Smooth muscle cell (in vitro differentiated cells): ENCODE data around the gene IST1. TPM values are rescaled to one million over a fixed set of nuclear protein-coding genes. Genes with fewer than 3 reads are reported as not detected.

Source experiments
- DNase-seq: peaks from one replicate; lab custom pipeline; 2025; ENCODE audit not compliant: unreplicated experiment; lab: John Stamatoyannopoulos, UW
- H2AFZ ChIP-seq: fragments of 200-600 bp; sonication (generic); 2 replicates; pipeline ENCODE4 v1.6.0; 2016; ENCODE audit warnings: antibody characterized with exemption, low read depth, mild to moderate bottlenecking
- H3F3A ChIP-seq: fragments of 200-600 bp; sonication (generic); 2 replicates; pipeline ENCODE4 v1.6.0; 2017; ENCODE audit warnings: antibody characterized with exemption, low read depth
- H3K27ac ChIP-seq: fragments of 200-600 bp; sonication (generic); 2 replicates; pipeline ENCODE4 v1.5.1; 2016; ENCODE audit warnings: low read depth, mild to moderate bottlenecking
- H3K27me3 ChIP-seq: fragments of 200-600 bp; sonication (generic); 2 replicates; pipeline ENCODE4 v1.6.1; 2016; ENCODE audit warnings: low read depth, mild to moderate bottlenecking
- H3K36me3 ChIP-seq: fragments of 200-600 bp; sonication (generic); 2 replicates; pipeline ENCODE4 v1.5.1; 2016; ENCODE audit warnings: low read depth
- H3K4me1 ChIP-seq: fragments of 200-600 bp; sonication (generic); 2 replicates; pipeline ENCODE4 v1.5.1; 2016; ENCODE audit warnings: low read depth
- H3K4me2 ChIP-seq: fragments of 200-600 bp; sonication (generic); 2 replicates; pipeline ENCODE4 v1.6.0; 2016; ENCODE audit warnings: mild to moderate bottlenecking
- H3K4me3 ChIP-seq: fragments of 200-600 bp; sonication (generic); 2 replicates; pipeline ENCODE4 v1.5.1; 2016; ENCODE audit warnings: mild to moderate bottlenecking
- H3K79me2 ChIP-seq: fragments of 200-600 bp; sonication (generic); 2 replicates; pipeline ENCODE4 v1.6.0; 2016; ENCODE audit warnings: low read depth, mild to moderate bottlenecking
- H3K9ac ChIP-seq: fragments of 200-600 bp; sonication (generic); 2 replicates; pipeline ENCODE4 v1.6.0; 2016; ENCODE audit warnings: low read depth
- H3K9me3 ChIP-seq: fragments of 200-600 bp; sonication (generic); replicated peaks from 2 replicates; pipeline ENCODE4 v1.5.1; 2016; ENCODE audit warnings: low read depth
- H4K20me1 ChIP-seq: fragments of 200-600 bp; sonication (generic); 2 replicates; pipeline ENCODE4 v1.6.0; 2016; ENCODE audit warnings: low read depth
- WGBS: methylation state at CpG from one replicate; pipeline ENCODE4 v1.1.7; 2016; ENCODE audit warnings: low lambda C conversion rate; 5-methylcytosine and 5-hydroxymethylcytosine counted together
- polyA plus RNA-seq: library from polyadenylated mRNA; unstranded; fragments of >200 nt; fragmentation: Nextera tagmentation; extraction: Ambion mirVana; gene quantifications from 2 replicates; pipeline ENCODE4 v1.2.1, GENCODE V29; 2016
- total RNA-seq: library from RNA; depleted of rRNA; stranded (reverse); fragments of >200 nt; gene quantifications from 2 replicates; pipeline ENCODE4 v1.2.3, GENCODE V29; 2014
- TF ChIP-seq, protein P1 (sequence below): fragments of 200-600 bp; sonication (generic); IDR thresholded peaks from 2 replicates; pipeline ENCODE4 v1.5.1; 2017; ENCODE audit warnings: borderline replicate concordance, mild to moderate bottlenecking, antibody characterized with exemption; ENCODE audit not compliant: insufficient read depth, poor library complexity, severe bottlenecking

The IST1 gene
- total and polyA plus RNA-seq, 2 experiments from 2014 or later, result 125 to 220 TPM

DNA sequence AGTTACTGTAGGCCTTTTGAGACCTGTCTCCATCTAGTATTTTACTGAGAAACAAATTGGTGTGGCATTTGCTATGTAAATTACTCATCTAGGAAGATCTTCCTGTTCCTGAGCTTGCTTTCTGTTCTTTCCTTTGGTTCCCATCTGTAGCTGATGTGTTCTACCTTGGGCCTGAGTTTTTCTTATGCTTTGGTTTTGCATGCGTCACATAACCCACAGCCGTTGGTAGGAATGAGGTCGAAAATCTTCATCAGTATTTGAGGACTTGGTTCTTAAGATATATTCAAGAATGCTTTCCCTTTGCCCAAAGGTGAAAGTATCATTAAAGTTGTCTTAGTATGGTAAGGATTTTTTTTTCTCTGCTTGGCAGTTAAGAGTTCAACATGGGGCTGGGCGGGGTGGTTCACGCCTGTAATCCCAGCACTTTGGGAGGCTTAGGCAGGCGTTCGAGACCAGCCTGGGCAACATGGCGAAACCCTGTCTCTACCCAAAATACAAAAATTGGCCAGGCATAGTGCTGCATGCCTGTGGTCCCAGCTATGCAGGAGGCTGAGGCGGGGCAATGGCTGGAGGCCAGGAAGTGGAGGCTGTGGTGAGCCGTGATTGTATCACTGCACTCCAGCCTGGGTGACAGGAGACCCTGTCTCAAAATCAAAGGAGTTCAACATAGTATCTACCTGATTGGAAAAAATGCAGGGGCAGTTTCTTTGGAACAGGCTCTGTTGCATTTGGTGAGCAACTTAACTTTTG lies 28.8 kb downstream of the IST1 start:
- DNase-seq, result no peak
- peaks cover 21% of the 10 kb centered on the region for H3K36me3 ChIP-seq

DNA sequence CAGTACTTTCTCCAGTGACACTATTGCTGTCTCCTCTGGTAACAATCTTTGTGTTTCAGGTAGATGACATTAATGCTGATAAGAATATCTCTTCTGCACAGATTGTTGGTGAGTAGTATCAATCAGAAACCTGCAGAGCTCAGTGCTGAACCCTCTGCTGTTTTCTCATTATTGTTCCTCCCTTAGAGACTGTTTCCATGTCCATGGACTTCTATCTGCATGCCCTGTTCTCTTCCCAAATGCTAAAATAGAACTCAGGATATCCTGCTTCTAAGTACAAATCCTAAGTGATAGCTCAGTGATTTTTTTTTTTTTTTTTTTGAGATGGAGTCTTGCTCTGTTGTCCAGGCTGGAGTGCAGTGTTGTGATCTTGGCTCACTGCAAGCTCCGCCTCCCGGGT lies 29.4 kb downstream of the IST1 start:
- no peak overlapping the region for H3K27ac ChIP-seq
- H2AFZ ChIP-seq, result no peak overlapping the region
- 100% methylated on average over 2 of the region's 2 CpGs for WGBS
- no peaks in the 10 kb centered on the region for H3K27me3 ChIP-seq
- H3K36me3 ChIP-seq, result peaks cover 19% of the 10 kb centered on the region
- no peak overlapping the region for H3K4me2 ChIP-seq
- H3F3A ChIP-seq, result peaks cover 31% of the 10 kb centered on the region
- TF ChIP-seq, protein P1, sequence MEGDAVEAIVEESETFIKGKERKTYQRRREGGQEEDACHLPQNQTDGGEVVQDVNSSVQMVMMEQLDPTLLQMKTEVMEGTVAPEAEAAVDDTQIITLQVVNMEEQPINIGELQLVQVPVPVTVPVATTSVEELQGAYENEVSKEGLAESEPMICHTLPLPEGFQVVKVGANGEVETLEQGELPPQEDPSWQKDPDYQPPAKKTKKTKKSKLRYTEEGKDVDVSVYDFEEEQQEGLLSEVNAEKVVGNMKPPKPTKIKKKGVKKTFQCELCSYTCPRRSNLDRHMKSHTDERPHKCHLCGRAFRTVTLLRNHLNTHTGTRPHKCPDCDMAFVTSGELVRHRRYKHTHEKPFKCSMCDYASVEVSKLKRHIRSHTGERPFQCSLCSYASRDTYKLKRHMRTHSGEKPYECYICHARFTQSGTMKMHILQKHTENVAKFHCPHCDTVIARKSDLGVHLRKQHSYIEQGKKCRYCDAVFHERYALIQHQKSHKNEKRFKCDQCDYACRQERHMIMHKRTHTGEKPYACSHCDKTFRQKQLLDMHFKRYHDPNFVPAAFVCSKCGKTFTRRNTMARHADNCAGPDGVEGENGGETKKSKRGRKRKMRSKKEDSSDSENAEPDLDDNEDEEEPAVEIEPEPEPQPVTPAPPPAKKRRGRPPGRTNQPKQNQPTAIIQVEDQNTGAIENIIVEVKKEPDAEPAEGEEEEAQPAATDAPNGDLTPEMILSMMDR, result no peak
- peaks cover 20% of the 10 kb centered on the region for H3K4me1 ChIP-seq
- peaks cover 99% of the 10 kb centered on the region for H4K20me1 ChIP-seq
- H3K9ac ChIP-seq, result no peak overlapping the region
- peaks cover 40% of the 10 kb centered on the region for H3K79me2 ChIP-seq
- no peak overlapping the region for H3K4me3 ChIP-seq
- no peaks in the 10 kb centered on the region for H3K9me3 ChIP-seq
- DNase-seq, result no peak

More for the DNA sequence above, 28.8 kb downstream of the IST1 start:
- WGBS, result 79% methylated on average over 10 of the region's 10 CpGs
- H3K79me2 ChIP-seq, result peaks cover 39% of the 10 kb centered on the region
- no peak overlapping the region for H3K4me2 ChIP-seq
- H3F3A ChIP-seq, result peaks cover 32% of the 10 kb centered on the region
- H3K27me3 ChIP-seq, result no peaks in the 10 kb centered on the region
- peaks cover 99% of the 10 kb centered on the region for H4K20me1 ChIP-seq
- H3K9me3 ChIP-seq, result no peaks in the 10 kb centered on the region
- H3K4me3 ChIP-seq, result no peak overlapping the region
- TF ChIP-seq, protein P1, result no peak
- no peak overlapping the region for H3K27ac ChIP-seq
- peaks cover 14% of the 10 kb centered on the region for H3K4me1 ChIP-seq
- H2AFZ ChIP-seq, result no peak overlapping the region
- no peak overlapping the region for H3K9ac ChIP-seq

DNA sequence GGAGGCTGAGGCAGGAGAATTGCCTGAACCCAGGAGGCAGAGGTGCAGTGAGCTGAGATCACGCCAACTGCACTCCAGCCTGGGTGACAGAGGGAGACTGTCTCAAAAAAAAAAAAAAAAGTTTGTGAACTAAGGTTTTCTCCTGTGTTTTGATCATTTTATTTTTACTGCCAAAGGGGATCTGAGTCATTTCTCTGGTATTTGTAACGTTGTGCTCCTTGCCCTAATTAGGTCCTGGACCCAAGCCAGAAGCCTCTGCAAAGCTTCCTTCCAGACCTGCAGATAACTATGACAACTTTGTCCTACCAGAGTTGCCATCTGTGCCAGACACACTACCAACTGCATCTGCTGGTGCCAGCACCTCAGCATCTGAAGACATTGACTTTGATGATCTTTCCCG lies 32.1 kb downstream of the IST1 start:
- Histone ChIP-seq H3K9ac (no peak overlapping the region), H3K27me3 (no peaks in the 10 kb centered on the region), H4K20me1 (peaks cover 99% of the 10 kb centered on the region), H3K27ac (peak overlapping the region; percentile 88), H3K36me3 (peaks cover 9% of the 10 kb centered on the region), H2AFZ (no peak overlapping the region), H3K4me2 (peak overlapping the region; percentile 49), H3K4me1 (peaks cover 24% of the 10 kb centered on the region), H3F3A (peaks cover 36% of the 10 kb centered on the region), H3K4me3 (no peak overlapping the region), H3K79me2 (peaks cover 35% of the 10 kb centered on the region), H3K9me3 (no peaks in the 10 kb centered on the region)
- 47% methylated on average over 3 of the region's 3 CpGs for WGBS
- DNase-seq, result no peak
- TF ChIP-seq, protein P1, result no peak

DNA sequence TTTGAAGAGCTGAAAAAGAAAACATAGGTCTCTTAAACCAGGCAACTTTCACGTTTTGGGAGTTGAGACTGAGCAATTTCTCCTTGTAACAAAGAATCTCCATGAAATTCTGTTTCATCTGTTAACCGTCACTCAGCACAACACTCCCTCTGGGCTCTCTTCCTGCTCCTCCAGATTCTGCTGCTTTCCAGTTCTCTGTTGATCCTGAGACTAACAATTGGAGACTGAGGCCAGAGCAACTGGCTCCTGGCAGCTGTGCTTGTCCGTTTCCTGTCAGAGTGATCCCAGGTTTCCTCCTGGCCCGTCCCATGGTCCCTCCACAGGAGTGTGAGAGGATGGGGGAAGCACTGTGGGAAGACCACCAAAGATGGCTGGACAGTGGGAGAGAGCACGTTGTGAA lies 32.5 kb downstream of the IST1 start:
- Histone ChIP-seq H3K4me2 (peak overlapping the region; percentile 18), H3K27me3 (no peaks in the 10 kb centered on the region)
- 34% methylated on average over 5 of the region's 5 CpGs for WGBS

More for the DNA sequence above, 32.5 kb downstream of the IST1 start:
- TF ChIP-seq, protein P1, result no peak
- Histone ChIP-seq H3K4me3 (no peak overlapping the region), H3K36me3 (peaks cover 7% of the 10 kb centered on the region), H3K27ac (peak overlapping the region; percentile 88), H3K9me3 (no peaks in the 10 kb centered on the region), H3K4me1 (peaks cover 24% of the 10 kb centered on the region), H3K79me2 (peaks cover 35% of the 10 kb centered on the region), H2AFZ (no peak overlapping the region), H4K20me1 (peaks cover 98% of the 10 kb centered on the region), H3F3A (peaks cover 36% of the 10 kb centered on the region), H3K9ac (no peak overlapping the region)
- DNase-seq, result no peak
